ENCODE data around the gene RAB39A. TPM values are rescaled to one million over a fixed set of nuclear protein-coding genes. Genes with fewer than 3 reads are reported as not detected.
A peak's percentile ranks its signal among the peaks of the same experiment; 100 is the strongest.

RAB39A gene
- total RNA-seq, 1 donor from 2014 or later, result not detected

GRCh38 chr11:107988397-107989158, 60.3 kb downstream of the RAB39A start:
- peaks cover 6% of the 10 kb centered on the region for H3K9me3 Mint-ChIP-seq
- DNase-seq, result no peak
- H3K4me3 Mint-ChIP-seq, result no peak overlapping the region
- intact Hi-C loops (cut with micrococcal nuclease), result no loop called here
- H3K4me1 Mint-ChIP-seq, result no peaks in the 10 kb centered on the region
- peaks cover 5% of the 10 kb centered on the region for H3K27me3 Mint-ChIP-seq
- no peak overlapping the region for H3K27ac Mint-ChIP-seq
- no peaks in the 10 kb centered on the region for H3K36me3 Mint-ChIP-seq (ENCODE audit: low read depth)

GRCh38 chr11:107991868-107992414, 63.7 kb downstream of the RAB39A start:
- Mint-ChIP-seq H3K27ac (no peak overlapping the region), H3K27me3 (peaks cover 20% of the 10 kb centered on the region), H3K4me1 (no peaks in the 10 kb centered on the region), H3K36me3 (ENCODE audit: low read depth) (no peaks in the 10 kb centered on the region), H3K9me3 (no peaks in the 10 kb centered on the region), H3K4me3 (no peak overlapping the region)
- DNase-seq, result no peak
- intact Hi-C loops (cut with micrococcal nuclease), result no loop called here

GRCh38 chr11:107996006-107996776, 67.9 kb downstream of the RAB39A start:
- Mint-ChIP-seq H3K27me3 (peaks cover 20% of the 10 kb centered on the region), H3K4me3 (no peak overlapping the region), H3K4me1 (no peaks in the 10 kb centered on the region), H3K27ac (no peak overlapping the region), H3K9me3 (no peaks in the 10 kb centered on the region), H3K36me3 (ENCODE audit: low read depth) (no peaks in the 10 kb centered on the region)
- intact Hi-C loops (cut with micrococcal nuclease), result no loop called here
- DNase-seq, result no peak

- Mint-ChIP-seq H3K4me3 (no peak overlapping the region), H3K4me1 (no peaks in the 10 kb centered on the region), H3K27me3 (peaks cover 21% of the 10 kb centered on the region), H3K27ac (no peak overlapping the region), H3K9me3 (no peaks in the 10 kb centered on the region), H3K36me3 (ENCODE audit: low read depth) (no peaks in the 10 kb centered on the region)
- intact Hi-C loops (cut with micrococcal nuclease), result no loop called here
- no peak for DNase-seq
Measured at GRCh38 chr11:107998761-107999160, 70.5 kb downstream of the RAB39A start.

GRCh38 chr11:107999759-108000455, 71.7 kb downstream of the RAB39A start:
- intact Hi-C loops (cut with micrococcal nuclease), result no loop called here

GRCh38 chr11:108002476-108002875, 74.2 kb downstream of the RAB39A start:
- no peaks in the 10 kb centered on the region for H3K4me1 Mint-ChIP-seq
- no peak for DNase-seq
- no peak overlapping the region for H3K27ac Mint-ChIP-seq
- H3K36me3 Mint-ChIP-seq (ENCODE audit: low read depth), result no peaks in the 10 kb centered on the region
- H3K9me3 Mint-ChIP-seq, result no peaks in the 10 kb centered on the region
- intact Hi-C loops (cut with micrococcal nuclease), result no loop called here
- no peak overlapping the region for H3K4me3 Mint-ChIP-seq
- peaks cover 7% of the 10 kb centered on the region for H3K27me3 Mint-ChIP-seq

More at GRCh38 chr11:107999759-108000455, 71.7 kb downstream of the RAB39A start:
- Mint-ChIP-seq H3K4me1 (no peaks in the 10 kb centered on the region), H3K27ac (no peak overlapping the region), H3K36me3 (ENCODE audit: low read depth) (no peaks in the 10 kb centered on the region), H3K9me3 (no peaks in the 10 kb centered on the region), H3K4me3 (no peak overlapping the region), H3K27me3 (peaks cover 20% of the 10 kb centered on the region)
- peak; percentile 73 for DNase-seq

- no peak for DNase-seq
- peaks cover 2% of the 10 kb centered on the region for H3K4me1 Mint-ChIP-seq
- no peaks in the 10 kb centered on the region for H3K36me3 Mint-ChIP-seq (ENCODE audit: low read depth)
- no peak overlapping the region for H3K27ac Mint-ChIP-seq
- no peak overlapping the region for H3K4me3 Mint-ChIP-seq
- intact Hi-C loops (cut with micrococcal nuclease), result no loop called here
- H3K27me3 Mint-ChIP-seq, result peaks cover 7% of the 10 kb centered on the region
- no peaks in the 10 kb centered on the region for H3K9me3 Mint-ChIP-seq
Measured at GRCh38 chr11:108003623-108004022, 75.4 kb downstream of the RAB39A start.

- no peak for DNase-seq
- Mint-ChIP-seq H3K36me3 (ENCODE audit: low read depth) (peaks cover 4% of the 10 kb centered on the region), H3K4me1 (peaks cover 18% of the 10 kb centered on the region), H3K4me3 (no peak overlapping the region), H3K27ac (no peak overlapping the region), H3K27me3 (peaks cover 4% of the 10 kb centered on the region), H3K9me3 (no peaks in the 10 kb centered on the region)
- intact Hi-C loops (cut with micrococcal nuclease), result loop anchor here (1.0 to 2.0 kb wide), 7 partner anchors 17 to 657 kb away; partner anchors contain the start of genes ACAT1, C11orf65, DDX10 and RAB39A
Measured at GRCh38 chr11:108007819-108008218, 79.6 kb downstream of the RAB39A start.

GRCh38 chr11:108008656-108009496, 80.6 kb downstream of the RAB39A start, which contains the start of gene CUL5:
CUL5 (plus strand) TSS chr11:108008898; CDS start chr11:108009349, 451 bp downstream.
- intact Hi-C loops (cut with micrococcal nuclease), result loop anchor here (1.0 to 2.0 kb wide), 7 partner anchors 16 to 656 kb away; partner anchors contain the start of genes ACAT1, C11orf65, DDX10 and RAB39A
- DNase-seq, result peak; percentile 97
- Mint-ChIP-seq H3K27me3 (no peaks in the 10 kb centered on the region), H3K27ac (peak within 1 kb of the TSS; percentile 97), H3K36me3 (ENCODE audit: low read depth) (peaks cover 4% of the 10 kb centered on the region), H3K4me1 (peaks cover 18% of the 10 kb centered on the region), H3K9me3 (no peaks in the 10 kb centered on the region), H3K4me3 (peak within 1 kb of the TSS; percentile 98)

GRCh38 chr11:108009497-108010370, 81.5 kb downstream of the RAB39A start:
- Mint-ChIP-seq H3K9me3 (no peaks in the 10 kb centered on the region), H3K27me3 (no peaks in the 10 kb centered on the region), H3K4me3 (peak overlapping the region; percentile 98), H3K27ac (peak overlapping the region; percentile 97), H3K4me1 (peaks cover 18% of the 10 kb centered on the region), H3K36me3 (ENCODE audit: low read depth) (peaks cover 4% of the 10 kb centered on the region)
- no peak for DNase-seq
- intact Hi-C loops (cut with micrococcal nuclease), result loop anchor here (2.0 to 5.0 kb wide), 7 partner anchors 15 to 655 kb away; partner anchors contain the start of genes ACAT1, ATM, DDX10 and NPAT

- H3K9me3 Mint-ChIP-seq, result no peaks in the 10 kb centered on the region
- DNase-seq, result no peak
- H3K36me3 Mint-ChIP-seq (ENCODE audit: low read depth), result peaks cover 12% of the 10 kb centered on the region
- H3K4me1 Mint-ChIP-seq, result peaks cover 30% of the 10 kb centered on the region
- H3K4me3 Mint-ChIP-seq, result no peak overlapping the region
- H3K27me3 Mint-ChIP-seq, result no peaks in the 10 kb centered on the region
- H3K27ac Mint-ChIP-seq, result no peak overlapping the region
- intact Hi-C loops (cut with micrococcal nuclease), result loop anchor here (5.0 kb wide), 1 partner anchor 210 kb away; the partner anchor contains the start of genes ATM and NPAT
Measured at GRCh38 chr11:108012139-108012725, 84.0 kb downstream of the RAB39A start.

Data from activated CD4-positive, alpha-beta T cell treated with anti-CD3 and anti-CD28 coated beads, Interleukin-2, amount 10 ng/mL, durations not matched to agents 24 days and 14 days (primary cell).